NCI-H1105 (cell line): ENCODE results near the gene SV2C.

Experiments
- DNase-seq: peaks from one replicate; lab custom pipeline; 2025; lab: John Stamatoyannopoulos, UW

SV2C gene

DNA sequence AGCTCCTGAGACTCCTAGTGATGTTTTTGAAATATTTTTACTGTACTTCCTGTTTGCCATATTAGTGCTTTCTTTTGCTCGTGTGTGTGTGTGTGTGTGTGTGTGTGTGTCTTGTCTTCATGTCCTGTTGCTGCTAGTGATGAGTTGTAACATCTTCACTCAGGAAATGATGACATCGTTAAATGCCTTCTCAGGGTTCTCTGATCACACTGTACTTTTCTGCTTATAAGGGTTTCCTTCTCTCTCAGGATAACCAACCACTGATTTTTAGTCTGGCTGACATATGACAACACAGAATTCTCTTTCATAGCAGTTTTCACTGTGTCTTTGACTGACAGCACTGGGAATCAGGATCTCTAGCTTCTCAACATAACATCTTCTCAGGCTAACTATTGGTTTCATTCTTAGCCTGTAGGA lies 16.1 kb downstream of the SV2C start:
- no peak for DNase-seq

DNA sequence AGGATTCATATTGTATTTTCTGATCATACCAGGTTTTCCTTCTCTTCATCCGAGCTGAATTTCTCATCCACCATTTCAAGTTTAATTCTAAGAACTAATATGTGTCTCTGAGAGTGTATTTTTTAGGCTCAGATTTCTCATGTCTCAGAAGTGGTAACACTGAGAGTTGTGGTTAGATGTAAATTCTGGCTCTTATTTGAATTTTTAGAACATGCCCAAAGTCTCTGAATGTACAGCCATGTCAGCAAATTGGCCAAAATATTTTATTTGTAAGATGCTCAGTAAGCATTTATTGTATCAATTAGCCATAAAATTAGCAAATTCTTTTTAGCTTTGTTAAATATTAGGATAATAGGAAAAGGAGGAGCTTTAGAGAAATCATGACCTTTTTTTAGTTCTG lies 16.6 kb downstream of the SV2C start:
- DNase-seq: no peak

DNA sequence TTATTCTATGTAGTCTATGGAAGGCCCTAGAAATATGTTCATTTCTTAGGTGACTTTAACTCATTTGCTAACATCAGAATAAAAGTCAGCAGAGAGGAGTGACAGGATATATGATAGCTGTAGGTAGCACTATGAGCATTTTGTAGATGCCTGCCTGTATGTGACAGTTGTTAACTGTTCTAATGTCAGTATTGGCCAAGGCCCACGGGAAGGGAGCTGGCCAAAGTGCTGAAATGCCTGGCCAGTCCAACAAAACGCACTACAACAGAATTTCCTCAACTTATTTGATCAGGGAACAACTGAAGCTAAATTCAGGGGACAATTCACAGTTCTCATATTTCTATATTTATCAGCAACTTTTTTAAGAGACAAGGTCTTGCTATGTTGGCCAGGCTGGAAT lies 20.8 kb downstream of the SV2C start:
- DNase-seq: no peak

DNA sequence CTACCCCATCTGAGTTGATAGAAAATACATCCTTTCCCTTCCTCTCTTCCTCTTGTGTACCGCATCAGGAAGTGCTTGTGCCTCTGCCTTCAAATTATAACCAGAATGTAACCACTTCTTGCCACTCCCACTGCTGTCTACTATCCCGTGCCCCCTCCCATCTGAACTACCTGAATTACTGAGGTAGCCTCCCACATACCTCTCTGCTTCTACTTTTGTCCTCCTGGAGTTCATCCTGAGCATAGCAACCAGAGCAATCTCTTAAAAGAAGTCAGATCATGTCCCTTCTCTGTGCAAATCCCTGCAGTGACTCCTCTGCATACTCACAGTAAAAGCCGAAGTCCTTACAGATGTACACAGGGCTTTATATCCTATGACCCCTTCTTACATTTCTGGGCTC lies 23.0 kb downstream of the SV2C start:
- DNase-seq: no peak

DNA sequence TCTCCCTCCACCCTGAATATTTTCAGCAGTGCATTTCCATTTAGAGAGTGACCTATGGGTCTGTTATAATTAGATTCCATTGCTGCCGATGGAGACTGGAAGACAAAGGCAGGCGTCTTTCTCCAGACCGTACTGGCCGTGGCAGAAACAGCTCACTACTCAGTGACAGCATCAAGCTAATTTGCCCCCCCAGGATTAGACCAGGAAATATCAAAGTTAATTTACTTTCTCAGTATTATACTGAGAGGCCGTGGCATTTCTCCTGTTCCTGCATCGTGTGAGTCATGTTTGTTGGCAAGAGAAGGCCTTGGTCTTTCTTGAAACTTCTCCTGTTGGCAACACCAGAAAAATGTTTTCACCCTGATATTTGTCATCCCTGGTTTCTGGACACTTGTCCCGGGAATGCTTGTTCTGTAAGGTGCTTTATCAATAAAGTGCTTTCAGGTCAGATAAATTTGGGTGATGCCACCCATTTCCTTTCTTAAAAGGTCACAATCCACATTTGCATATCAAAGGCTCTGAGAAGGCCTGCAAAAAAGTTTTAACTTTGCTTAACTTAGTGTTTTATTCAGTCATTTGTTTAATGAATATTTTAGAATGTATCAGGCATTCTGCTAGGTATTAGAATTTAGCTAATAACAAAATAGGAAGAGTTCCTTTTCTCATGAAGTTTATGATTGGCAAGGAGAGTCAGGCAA lies 28.4 kb downstream of the SV2C start:
- no peak for DNase-seq

DNA sequence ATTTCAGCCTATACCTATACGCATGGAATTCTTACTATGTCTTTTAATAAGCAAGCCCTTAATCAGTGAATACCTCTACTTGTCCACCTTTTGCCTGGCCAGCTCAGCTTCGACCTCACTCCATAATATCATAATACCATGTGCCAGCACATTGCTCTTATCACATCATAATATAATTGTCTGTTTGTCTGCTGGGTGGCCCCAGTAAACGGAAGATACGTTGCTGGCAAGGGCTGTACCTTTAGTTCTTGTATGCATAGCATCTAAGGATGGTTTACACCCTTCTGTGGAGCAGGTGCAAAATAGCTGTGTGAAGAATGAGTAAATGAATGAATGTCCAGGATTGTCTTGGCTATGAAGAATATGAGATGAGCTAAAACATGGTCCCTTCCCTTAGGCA lies 29.9 kb downstream of the SV2C start:
- no peak for DNase-seq

DNA sequence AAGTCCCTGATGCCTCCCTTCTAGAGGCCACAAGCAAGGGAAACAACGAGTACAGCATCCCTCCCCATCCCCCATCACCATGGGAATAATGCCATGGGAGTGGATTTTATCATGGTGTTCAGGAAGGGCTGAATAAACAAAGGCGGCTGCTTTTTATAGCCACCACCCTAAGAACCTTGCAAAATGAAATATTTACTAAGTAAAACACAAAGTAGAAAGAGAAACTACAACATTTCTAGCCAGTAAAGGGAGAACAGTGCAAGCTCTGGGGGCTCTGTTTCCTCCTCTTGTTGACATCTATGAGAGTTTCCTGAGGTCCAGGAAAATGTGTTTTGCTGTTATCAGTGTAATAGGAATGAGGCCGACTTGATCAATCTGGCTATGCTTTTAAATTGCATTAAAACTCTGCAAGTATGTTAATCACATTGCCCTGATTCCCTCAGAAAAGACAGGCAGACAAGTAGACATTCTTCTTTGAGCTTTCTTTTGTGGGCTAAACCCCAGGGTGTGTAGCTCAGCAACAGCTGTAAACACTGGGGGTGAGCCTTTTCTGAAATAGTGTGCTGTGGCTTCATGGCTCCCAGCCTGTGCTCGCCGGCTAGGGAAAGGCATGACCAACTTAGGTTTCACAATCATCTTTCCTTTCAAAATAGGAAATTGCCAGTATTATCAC lies 31.1 kb downstream of the SV2C start:
- DNase-seq: no peak

DNA sequence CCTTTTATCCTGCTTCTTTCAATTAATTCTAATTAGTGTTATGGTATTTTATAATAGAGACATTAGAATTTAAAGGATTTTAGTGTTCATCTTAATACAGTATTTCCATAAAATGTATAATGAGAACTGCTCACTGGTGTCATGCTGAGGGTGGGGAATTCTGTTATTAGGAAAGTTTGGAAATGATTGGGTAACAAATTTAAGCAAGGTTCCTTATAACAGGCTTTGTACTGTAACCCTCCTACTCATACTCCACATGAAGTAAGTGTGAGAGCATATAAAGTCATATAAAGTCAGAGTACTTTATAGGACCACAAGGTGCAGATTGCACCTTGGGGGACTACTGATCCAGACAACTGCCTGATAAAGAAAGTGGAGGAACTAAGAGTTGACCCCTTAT lies 42.2 kb downstream of the SV2C start:
- no peak for DNase-seq

DNA sequence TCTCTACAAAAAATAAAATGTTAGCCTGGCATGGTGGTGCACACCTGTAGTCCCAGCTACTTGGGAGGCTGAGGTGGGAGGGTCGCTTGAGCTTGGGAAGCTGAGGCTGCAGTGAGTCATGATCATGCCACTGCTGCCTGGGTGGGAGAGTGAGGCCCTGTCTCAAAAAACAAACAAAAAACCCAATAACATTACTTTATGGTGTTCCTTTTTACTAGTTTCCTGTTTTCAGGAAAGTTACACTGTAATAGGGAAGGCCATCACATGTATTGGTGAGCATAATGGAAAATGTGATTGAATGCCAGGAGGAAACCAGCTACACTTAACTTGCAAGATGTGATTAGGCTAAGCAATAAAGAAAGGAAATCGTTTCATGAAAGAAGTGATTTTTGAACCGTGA lies 42.7 kb downstream of the SV2C start:
- DNase-seq: no peak

DNA sequence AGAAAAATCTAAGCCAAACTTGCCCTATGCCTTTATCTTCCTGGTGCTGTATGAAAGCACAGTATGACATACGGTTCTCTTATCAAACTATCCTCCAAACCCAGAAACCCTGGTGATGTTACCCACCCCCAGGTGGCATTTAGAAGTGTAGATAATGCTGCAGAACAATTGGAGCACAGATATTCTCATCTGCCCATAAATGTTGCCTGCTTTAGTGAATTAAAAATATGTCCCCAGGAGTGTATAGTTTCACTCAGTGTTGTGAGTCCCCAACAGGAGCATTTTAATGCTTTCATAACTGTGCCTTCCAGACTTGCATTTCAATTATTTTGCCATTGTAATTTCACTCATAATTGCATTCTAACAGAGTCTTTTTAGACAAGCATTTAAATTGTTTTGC lies 50.8 kb downstream of the SV2C start:
- DNase-seq: no peak

DNA sequence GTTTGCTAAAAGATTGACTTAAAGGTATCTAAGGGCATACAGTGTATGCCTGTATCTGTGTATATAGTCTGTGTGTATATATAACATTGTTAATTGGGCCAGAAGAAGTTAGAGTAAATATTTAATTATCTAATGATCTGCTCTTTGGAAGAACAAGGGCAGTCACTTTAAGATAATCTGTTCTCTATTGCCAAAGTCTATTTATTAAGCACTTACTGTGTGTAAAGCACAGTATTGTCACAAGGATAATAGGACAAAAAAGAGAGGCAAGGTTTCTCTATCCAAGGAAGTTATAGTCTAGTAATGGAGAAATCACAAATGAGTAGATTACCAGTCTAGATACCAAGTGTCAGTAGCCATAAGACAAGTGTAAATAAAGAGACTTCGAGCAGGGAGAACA lies 51.5 kb downstream of the SV2C start:
- no peak for DNase-seq

DNA sequence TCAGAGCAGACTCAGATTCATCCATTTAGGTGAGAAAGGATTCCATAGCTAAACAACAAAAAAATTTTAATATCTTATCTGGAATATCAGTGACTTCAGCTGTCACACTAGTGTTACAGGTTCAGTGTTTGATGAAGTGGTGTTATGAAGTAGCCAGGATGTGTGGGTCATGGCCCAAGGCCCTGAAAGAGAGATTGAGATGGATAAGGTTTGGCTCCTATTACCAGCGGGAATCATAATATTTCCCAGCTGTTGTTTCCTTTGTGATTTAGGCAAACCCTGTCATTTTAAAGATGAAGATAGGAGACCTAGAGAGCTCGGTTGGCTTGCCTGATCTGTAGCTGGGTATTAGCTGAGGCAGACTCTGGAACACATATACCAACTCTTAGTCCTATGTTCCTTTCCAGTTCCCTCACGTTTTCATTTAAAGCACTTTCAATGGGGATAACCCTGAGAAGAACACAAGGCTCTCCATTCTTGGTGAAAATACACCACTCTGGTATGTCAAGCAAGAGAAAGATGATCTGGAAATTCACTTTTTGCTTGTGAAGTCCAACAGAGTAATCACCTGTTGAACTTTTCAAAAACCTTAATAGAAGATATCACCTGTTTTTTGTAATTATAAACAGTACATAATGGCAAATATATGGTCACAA lies 54.8 kb downstream of the SV2C start:
- no peak for DNase-seq

DNA sequence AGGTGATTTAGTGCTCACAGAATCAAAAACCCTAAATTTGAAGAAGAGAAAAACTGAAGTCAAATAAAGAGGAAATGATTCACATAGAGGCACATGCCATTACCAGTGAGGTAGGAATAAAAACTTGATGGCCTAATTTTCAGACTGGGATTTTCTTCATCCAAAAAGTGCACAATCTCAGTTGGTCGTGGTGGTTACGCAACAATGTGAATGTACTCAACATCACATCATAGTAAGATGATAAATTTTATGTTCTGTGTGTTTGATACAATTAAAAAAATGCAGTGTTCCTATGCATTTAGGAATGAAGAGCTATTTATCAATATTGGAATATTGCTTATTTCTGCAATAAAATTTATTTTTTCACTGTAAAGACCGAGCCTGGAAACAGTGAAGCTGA lies 60.7 kb downstream of the SV2C start:
- no peak for DNase-seq

DNA sequence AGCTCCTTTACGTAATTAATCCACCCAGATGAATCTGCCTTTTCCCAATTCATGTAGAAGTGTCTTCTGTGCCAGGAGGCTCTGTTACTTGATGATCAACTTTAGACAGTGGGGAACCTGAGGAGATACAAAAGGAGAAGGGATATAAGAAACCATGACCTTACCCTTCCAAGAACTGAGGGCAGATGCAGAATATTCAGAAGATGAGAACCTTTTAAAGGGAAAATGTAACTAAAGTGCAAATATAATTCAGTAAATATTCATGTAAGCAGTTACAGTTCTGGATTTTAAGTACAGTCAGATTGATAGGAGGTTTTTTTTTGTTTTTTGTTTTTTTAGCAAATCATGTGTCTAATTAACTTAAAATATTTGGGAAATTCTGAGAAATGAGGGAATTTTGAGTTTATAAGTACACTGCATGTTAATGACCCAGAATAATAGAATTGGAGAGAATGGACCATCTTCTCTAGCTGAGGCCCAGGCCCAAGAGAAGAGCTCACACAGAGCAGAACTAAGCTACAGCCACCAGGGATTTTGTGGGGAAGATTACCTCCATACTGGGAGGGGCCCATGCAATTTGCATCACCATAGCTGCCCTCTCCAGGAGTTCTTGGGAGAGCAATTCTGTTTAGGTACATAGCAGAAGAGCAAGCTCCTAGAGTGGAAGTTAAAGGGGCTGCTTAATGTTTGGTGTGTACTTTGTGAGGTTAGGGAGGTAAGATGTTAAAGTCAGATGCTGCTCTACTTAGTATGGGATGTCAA lies 61.5 kb downstream of the SV2C start:
- DNase-seq: no peak

DNA sequence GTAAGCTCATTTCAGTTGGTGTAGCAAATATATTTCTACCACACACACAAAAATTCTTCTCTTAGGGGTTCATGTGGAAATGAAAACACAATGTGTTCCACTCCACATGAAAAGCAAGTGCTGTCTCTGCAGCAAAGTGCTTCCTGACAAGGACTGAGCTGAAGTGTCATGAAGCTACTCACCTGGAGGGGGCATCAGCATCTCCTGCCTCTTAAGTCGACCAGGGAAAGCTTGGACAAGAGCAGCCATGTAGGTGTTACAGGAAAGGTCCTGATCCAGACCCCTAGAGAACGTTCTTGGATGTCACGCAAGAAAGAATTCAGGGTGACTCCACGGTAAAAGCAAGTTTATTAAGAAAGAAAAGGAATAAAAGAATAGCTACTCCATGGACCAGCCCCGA lies 62.8 kb downstream of the SV2C start:
- DNase-seq: no peak

DNA sequence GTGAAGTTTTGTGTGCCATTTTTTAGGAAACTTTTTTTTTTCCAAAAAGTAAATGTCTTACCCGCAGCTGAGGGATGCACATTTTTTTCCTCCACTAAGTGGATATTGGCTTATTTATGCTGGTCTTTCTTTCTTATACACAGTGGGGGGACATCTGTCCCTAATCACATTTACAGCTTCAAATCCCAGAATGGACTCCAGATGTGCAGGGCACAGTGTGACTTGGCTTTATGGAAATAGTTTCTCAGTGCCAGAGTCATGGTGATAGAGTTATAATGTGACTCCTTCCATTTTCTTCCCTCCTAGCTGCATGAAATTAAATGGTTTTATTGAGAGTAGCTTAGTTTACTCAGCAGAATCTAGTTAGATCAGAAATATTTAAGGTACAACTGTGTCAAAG lies 66.5 kb downstream of the SV2C start:
- DNase-seq: no peak

DNA sequence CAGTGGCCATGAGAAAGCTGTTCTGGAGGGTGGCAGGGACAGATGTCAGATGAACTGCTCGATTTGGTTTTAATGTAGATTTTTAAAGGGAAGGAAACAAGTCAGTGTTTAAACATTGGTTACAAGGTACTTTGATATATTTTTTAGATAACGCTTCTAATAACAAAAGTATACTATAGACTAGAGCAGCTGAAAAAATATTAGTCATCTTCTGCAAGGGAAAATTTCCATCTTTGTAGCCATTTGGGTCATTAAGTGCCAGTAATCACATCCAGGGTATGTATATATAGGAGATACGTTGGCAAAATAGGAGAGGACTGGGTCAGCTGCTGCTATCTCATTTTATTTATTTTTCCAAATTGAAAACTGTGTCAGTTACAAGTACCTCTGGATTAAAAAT lies 69.0 kb downstream of the SV2C start:
- DNase-seq: no peak

DNA sequence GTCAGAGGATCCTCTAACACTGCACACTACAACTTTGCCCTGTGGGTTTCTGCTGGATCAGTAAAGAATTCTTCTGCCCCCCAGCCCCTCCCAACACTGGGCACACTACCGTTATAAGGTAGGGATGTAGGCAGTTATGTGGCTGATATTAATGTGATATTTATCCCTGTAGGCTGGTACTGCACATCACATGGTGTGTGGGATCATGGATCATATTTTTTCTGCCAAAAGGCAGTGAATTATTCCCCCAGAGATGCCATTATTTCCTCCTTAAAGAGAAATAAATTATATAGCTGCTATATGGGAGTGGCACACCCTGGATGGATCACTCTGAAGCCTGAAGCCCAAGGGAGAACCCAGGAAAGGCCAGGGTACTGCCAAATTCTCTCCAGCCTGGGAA lies 69.5 kb downstream of the SV2C start:
- no peak for DNase-seq

DNA sequence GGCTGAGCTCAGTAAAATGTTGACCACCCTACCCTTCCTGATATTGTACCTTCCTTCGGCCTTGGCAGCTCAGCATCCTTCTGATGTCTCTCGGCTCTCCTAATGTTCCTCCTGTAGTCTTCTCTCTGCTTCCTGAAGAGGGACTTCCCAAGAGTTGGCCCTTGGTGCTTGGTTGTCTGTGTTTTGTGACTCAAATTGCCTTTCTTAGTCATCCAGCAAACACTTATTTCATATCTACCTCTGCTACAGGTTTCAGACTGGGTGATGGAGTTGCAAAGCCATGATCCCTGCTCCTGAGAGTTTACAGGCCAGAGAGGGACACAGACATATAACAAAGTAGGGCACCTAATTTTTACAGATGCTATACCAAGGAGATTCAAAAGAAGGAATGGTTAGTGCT lies 70.1 kb downstream of the SV2C start:
- DNase-seq: no peak

DNA sequence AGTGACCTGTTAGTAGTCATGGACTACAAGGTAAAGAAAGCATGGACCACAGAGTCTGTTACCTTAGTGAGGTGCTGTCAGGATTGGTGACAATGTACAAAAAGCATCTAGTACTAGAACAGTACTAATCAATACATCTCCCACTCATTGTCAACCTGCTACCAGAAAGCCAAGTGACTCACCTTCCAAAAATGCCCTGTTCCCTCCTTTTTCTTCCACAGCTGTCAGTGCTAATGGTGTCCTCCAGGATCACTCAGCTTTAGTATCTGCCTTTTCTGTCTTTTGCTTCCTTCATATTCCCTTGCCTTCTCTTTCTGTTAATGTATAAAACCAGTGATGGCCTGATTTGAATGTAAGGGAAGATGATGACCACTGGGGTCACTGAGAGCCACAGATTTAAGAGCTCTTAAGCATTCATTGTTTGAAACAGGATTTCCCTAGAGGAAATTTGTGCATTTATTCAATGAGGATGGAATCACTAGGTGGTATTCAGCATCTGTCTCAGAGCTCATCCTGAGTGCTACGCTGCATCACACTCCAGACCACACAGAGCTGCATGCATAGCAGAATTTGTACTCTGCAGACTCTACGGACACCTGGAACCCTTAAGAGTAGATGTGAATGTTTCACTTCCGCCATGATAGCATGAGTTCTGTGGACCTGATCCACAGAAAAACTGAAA lies 71.0 kb downstream of the SV2C start:
- no peak for DNase-seq

DNA sequence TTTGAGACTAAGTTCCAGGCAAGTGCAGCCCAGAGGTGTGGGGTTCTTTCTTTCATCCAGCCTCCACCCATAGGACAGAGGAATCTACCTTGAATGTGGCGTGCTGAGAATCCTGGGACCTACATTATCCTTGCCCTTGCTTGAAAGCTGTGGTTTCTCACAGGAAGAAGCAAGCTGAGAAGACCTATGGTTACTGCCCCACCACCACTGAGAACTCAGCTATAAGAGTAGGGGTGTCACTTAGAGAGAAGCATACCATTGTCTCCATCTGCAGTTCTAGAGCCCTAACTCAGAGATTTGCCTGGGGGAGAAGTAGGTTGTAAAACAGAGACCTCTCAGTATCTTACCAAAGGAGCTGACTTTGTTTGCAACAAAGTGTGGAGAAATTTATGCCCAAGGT lies 72.4 kb downstream of the SV2C start:
- no peak for DNase-seq

DNA sequence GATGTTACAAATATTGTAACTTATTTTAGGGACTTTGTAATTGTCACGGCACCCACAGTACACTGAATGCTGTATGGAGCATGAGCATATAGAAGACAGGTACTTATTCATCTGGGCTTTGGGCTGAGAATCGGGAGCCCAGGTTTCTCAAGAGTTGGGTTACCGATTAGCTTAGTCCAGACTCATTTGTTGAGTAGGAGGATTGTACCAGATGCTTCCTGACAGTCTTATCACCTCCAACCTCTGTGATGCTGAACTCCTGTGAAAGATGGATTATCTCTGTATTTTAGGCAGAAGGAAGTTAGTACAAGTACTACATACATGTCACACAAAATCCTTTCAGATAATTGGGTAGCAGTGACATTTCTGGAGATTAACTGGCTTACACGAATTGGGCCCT lies 79.2 kb downstream of the SV2C start:
- DNase-seq: no peak
